Endothelial cell (in vitro differentiated cells): Measurements from ENCODE around the gene ANGPTL8. TPM values are rescaled to one million over a fixed set of nuclear protein-coding genes. Genes with fewer than 3 reads are reported as not detected.

Experiments
- DNase-seq: peaks from one replicate; pipeline ENCODE4 v3.0.0; 2021; ENCODE audit warnings: low spot score
- H3K27ac Mint-ChIP-seq: one replicate; pipeline ENCODE4 v1.8.0; 2021; ENCODE audit warnings: mixed read lengths, inconsistent platforms; ENCODE audit not compliant: unreplicated experiment
- H3K27me3 Mint-ChIP-seq: one replicate; pipeline ENCODE4 v1.8.0; 2021; ENCODE audit warnings: mild to moderate bottlenecking, moderate library complexity, mixed read lengths, inconsistent platforms; ENCODE audit not compliant: unreplicated experiment
- H3K36me3 Mint-ChIP-seq: one replicate; pipeline ENCODE4 v1.8.0; 2021; ENCODE audit warnings: mild to moderate bottlenecking, low read depth, mixed read lengths, inconsistent platforms; ENCODE audit not compliant: unreplicated experiment
- H3K4me1 Mint-ChIP-seq: one replicate; pipeline ENCODE4 v1.8.0; 2021; ENCODE audit warnings: mild to moderate bottlenecking, mixed read lengths, inconsistent platforms; ENCODE audit not compliant: unreplicated experiment
- H3K4me3 Mint-ChIP-seq: one replicate; pipeline ENCODE4 v1.8.0; 2021; ENCODE audit warnings: mild to moderate bottlenecking, mixed read lengths, inconsistent platforms; ENCODE audit not compliant: unreplicated experiment
- H3K9me3 Mint-ChIP-seq: one replicate; pipeline ENCODE4 v1.8.0; 2021; ENCODE audit warnings: mixed read lengths, inconsistent platforms; ENCODE audit not compliant: unreplicated experiment
- CTCF ChIP-seq: fragments of 200-600 bp; sonication (generic); IDR thresholded peaks from one replicate; pipeline ENCODE4 v1.5.0; 2021; ENCODE audit warnings: antibody characterized with exemption; ENCODE audit not compliant: unreplicated experiment
- total RNA-seq: library from RNA; stranded (reverse); fragmentation: NEBNext Ultra II Directional; extraction: Animal tissue kit (Norgen Biotek cat#: 25700); gene quantifications from one replicate; pipeline ENCODE4 v1.2.1, GENCODE V29; 2021; ENCODE audit not compliant: unreplicated experiment

ANGPTL8 gene
- total RNA-seq, 1 donor from 2014 or later, result not detected

- no peak for TF ChIP-seq CTCF
- Mint-ChIP-seq H3K27ac (peak overlapping the region; percentile 61), H3K4me3 (peak overlapping the region; percentile 84), H3K36me3 (peaks cover 3% of the 10 kb centered on the region), H3K4me1 (peaks cover 50% of the 10 kb centered on the region), H3K9me3 (no peaks in the 10 kb centered on the region), H3K27me3 (peaks cover 22% of the 10 kb centered on the region)
- no peak for DNase-seq
Observed at GRCh38 chr19:11263726-11264125, 24.3 kb downstream of the ANGPTL8 start.

GRCh38 chr19:11264452-11265176, 25.2 kb downstream of the ANGPTL8 start:
- DNase-seq, result peak; percentile 62
- TF ChIP-seq CTCF, result no peak
- Mint-ChIP-seq H3K27me3 (peaks cover 22% of the 10 kb centered on the region), H3K4me3 (peak overlapping the region; percentile 83), H3K27ac (peak overlapping the region; percentile 96), H3K9me3 (no peaks in the 10 kb centered on the region), H3K36me3 (peaks cover 3% of the 10 kb centered on the region), H3K4me1 (peaks cover 58% of the 10 kb centered on the region)

DNA sequence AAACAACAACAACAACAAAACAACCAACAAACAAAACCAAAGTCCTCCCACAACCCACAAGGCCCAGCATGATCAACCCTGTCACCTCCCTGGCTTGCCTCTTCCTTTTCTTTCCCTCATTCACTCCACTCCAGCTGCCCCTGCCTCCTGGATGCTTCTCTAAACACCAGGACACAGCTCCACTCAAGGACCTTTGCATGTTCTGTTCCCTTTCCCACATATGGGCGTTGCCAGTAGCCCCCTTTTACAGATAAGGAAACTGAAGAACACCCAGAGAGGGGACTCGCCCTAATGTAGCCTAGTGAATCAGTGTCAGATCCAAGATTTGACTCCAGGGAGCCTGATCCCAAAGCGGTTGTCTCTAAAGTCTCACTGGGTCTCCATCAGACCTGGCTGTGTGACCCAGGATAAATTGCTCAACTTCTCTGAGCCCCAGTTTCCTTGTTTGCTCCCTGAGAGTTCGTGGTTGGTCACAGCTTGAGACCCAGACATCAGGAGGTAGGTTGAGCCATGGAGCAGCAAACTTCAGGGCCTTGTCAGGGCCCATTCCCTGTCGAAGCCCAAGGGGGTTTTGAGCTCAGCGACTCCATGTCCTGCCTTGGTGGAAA, 25.9 kb downstream of the ANGPTL8 start:
- no peak for TF ChIP-seq CTCF
- Mint-ChIP-seq H3K36me3 (peaks cover 3% of the 10 kb centered on the region), H3K27me3 (peaks cover 22% of the 10 kb centered on the region), H3K27ac (peak overlapping the region; percentile 96), H3K4me1 (peaks cover 55% of the 10 kb centered on the region), H3K9me3 (no peaks in the 10 kb centered on the region), H3K4me3 (peak overlapping the region; percentile 83)
- DNase-seq, result no peak

GRCh38 chr19:11265785-11266236, 26.4 kb downstream of the ANGPTL8 start:
- Mint-ChIP-seq H3K27me3 (peaks cover 21% of the 10 kb centered on the region), H3K4me3 (no peak overlapping the region), H3K9me3 (no peaks in the 10 kb centered on the region), H3K36me3 (peaks cover 3% of the 10 kb centered on the region), H3K27ac (no peak overlapping the region), H3K4me1 (peaks cover 54% of the 10 kb centered on the region)
- TF ChIP-seq CTCF, result no peak
- DNase-seq, result no peak
